ENCODE data around the gene LRP3.

The LRP3 gene

GRCh38 chr19:33215438-33216197, 21.5 kb downstream of the LRP3 start:
- no peaks in the 10 kb centered on the region for H3K36me3 ChIP-seq (ENCODE audit: insufficient read depth, low read length)
- H3K9me2 ChIP-seq (ENCODE audit: low read depth, low read length) = no peaks in the 10 kb centered on the region
- TF ChIP-seq EZH2 (IDR thresholded peaks at IDR 0.05; ENCODE audit: borderline replicate concordance, low read length) (no peak), CTCF (IDR thresholded peaks at IDR 0.05; ENCODE audit: low read length) (no peak)
- H3K79me2 ChIP-seq (ENCODE audit: insufficient read depth, low read length) = no peaks in the 10 kb centered on the region
- H4K20me1 ChIP-seq (ENCODE audit: insufficient read depth, low read length) = no peaks in the 10 kb centered on the region
- H3K27me3 ChIP-seq (ENCODE audit: insufficient read depth, low read length) = peaks cover 4% of the 10 kb centered on the region; the same call in 1 of the 2 replicates
- H2AFZ ChIP-seq (ENCODE audit: low read length) = no peak overlapping the region
- no peak overlapping the region for H3K9ac ChIP-seq (ENCODE audit: low read length)
- no peak overlapping the region for H3K4me2 ChIP-seq (ENCODE audit: low read length)
- no peaks in the 10 kb centered on the region for H3F3A ChIP-seq (ENCODE audit: insufficient read depth, low read length)
- H3K4me1 ChIP-seq (ENCODE audit: insufficient read depth, low read length, severe bottlenecking) = no peaks in the 10 kb centered on the region
- no peak overlapping the region for H3K27ac ChIP-seq (ENCODE audit: low read depth, low read length, poor library complexity, severe bottlenecking)
- no peak overlapping the region for H3K4me3 ChIP-seq (ENCODE audit: low read depth, low read length, poor library complexity, severe bottlenecking)
- no peaks in the 10 kb centered on the region for H3K9me3 ChIP-seq (ENCODE audit: low read length)

GRCh38 chr19:33216198-33216830, 22.2 kb downstream of the LRP3 start:
- H3K79me2 ChIP-seq (ENCODE audit: insufficient read depth, low read length) = no peaks in the 10 kb centered on the region
- no peak overlapping the region for H3K27ac ChIP-seq (ENCODE audit: low read depth, low read length, poor library complexity, severe bottlenecking)
- no peaks in the 10 kb centered on the region for H3F3A ChIP-seq (ENCODE audit: insufficient read depth, low read length)
- no peak overlapping the region for H3K4me3 ChIP-seq (ENCODE audit: low read depth, low read length, poor library complexity, severe bottlenecking)
- H3K27me3 ChIP-seq (ENCODE audit: insufficient read depth, low read length) = peaks cover 4% of the 10 kb centered on the region; the same call in 1 of the 2 replicates
- no peak overlapping the region for H3K9ac ChIP-seq (ENCODE audit: low read length)
- H3K4me1 ChIP-seq (ENCODE audit: insufficient read depth, low read length, severe bottlenecking) = no peaks in the 10 kb centered on the region
- no peaks in the 10 kb centered on the region for H3K9me3 ChIP-seq (ENCODE audit: low read length)
- no peaks in the 10 kb centered on the region for H3K36me3 ChIP-seq (ENCODE audit: insufficient read depth, low read length)
- H4K20me1 ChIP-seq (ENCODE audit: insufficient read depth, low read length) = no peaks in the 10 kb centered on the region
- no peaks in the 10 kb centered on the region for H3K9me2 ChIP-seq (ENCODE audit: low read depth, low read length)
- H3K4me2 ChIP-seq (ENCODE audit: low read length) = no peak overlapping the region
- TF ChIP-seq EZH2 (IDR thresholded peaks at IDR 0.05; ENCODE audit: borderline replicate concordance, low read length) = no peak
- TF ChIP-seq CTCF (IDR thresholded peaks at IDR 0.05; ENCODE audit: low read length) = no peak
- no peak overlapping the region for H2AFZ ChIP-seq (ENCODE audit: low read length)

- no peak overlapping the region for H3K4me3 ChIP-seq (ENCODE audit: low read depth, low read length, poor library complexity, severe bottlenecking)
- no peaks in the 10 kb centered on the region for H4K20me1 ChIP-seq (ENCODE audit: insufficient read depth, low read length)
- no peaks in the 10 kb centered on the region for H3K9me2 ChIP-seq (ENCODE audit: low read depth, low read length)
- TF ChIP-seq EZH2 (IDR thresholded peaks at IDR 0.05; ENCODE audit: borderline replicate concordance, low read length) (no peak), CTCF (IDR thresholded peaks at IDR 0.05; ENCODE audit: low read length) (no peak)
- H3K9ac ChIP-seq (ENCODE audit: low read length) = no peak overlapping the region
- no peak overlapping the region for H3K4me2 ChIP-seq (ENCODE audit: low read length)
- H2AFZ ChIP-seq (ENCODE audit: low read length) = no peak overlapping the region
- H3K27me3 ChIP-seq (ENCODE audit: insufficient read depth, low read length) = 0 out of 2 replicates have a peak, but pooled peaks cover 4% of the 10 kb centered on the region
- no peaks in the 10 kb centered on the region for H3F3A ChIP-seq (ENCODE audit: insufficient read depth, low read length)
- H3K9me3 ChIP-seq (ENCODE audit: low read length) = no peaks in the 10 kb centered on the region
- no peaks in the 10 kb centered on the region for H3K4me1 ChIP-seq (ENCODE audit: insufficient read depth, low read length, severe bottlenecking)
- no peak overlapping the region for H3K27ac ChIP-seq (ENCODE audit: low read depth, low read length, poor library complexity, severe bottlenecking)
- H3K79me2 ChIP-seq (ENCODE audit: insufficient read depth, low read length) = no peaks in the 10 kb centered on the region
- no peaks in the 10 kb centered on the region for H3K36me3 ChIP-seq (ENCODE audit: insufficient read depth, low read length)
Measured at GRCh38 chr19:33217881-33218280, 23.8 kb downstream of the LRP3 start.
